WTC11 (cell line): ENCODE results near the gene CLDN6. TPM values are rescaled to one million over a fixed set of nuclear protein-coding genes. Genes with fewer than 3 reads are reported as not detected.
A peak's percentile ranks its signal among the peaks of the same experiment; 100 is the strongest.

Experiments used
- ARID4B ChIP-seq: sonication (generic); formaldehyde crosslinking; IDR thresholded peaks from 2 replicates; pipeline ENCODE4 v1.8.0; 2023; ENCODE audit warnings: missing genetic modification reagents, mild to moderate bottlenecking, borderline replicate concordance
- ATF1 ChIP-seq: sonication (generic); formaldehyde crosslinking; IDR thresholded peaks from 2 replicates; pipeline ENCODE4 v1.8.1; 2023; ENCODE audit warnings: mild to moderate bottlenecking, moderate library complexity, missing genetic modification reagents
- ATF3 ChIP-seq: sonication (generic); formaldehyde crosslinking; conservative IDR thresholded peaks from 2 replicates; pipeline ENCODE4 v1.8.1; 2022; ENCODE audit warnings: mild to moderate bottlenecking, missing genetic modification reagents
- CTCF ChIP-seq: fragments of 200-600 bp; IDR thresholded peaks from 2 replicates; pipeline ENCODE4 v1.8.0; 2022; ENCODE audit warnings: antibody characterized with exemption
- E2F5 ChIP-seq: sonication (generic); formaldehyde crosslinking; IDR thresholded peaks from 2 replicates; pipeline ENCODE4 v1.8.1; 2022; ENCODE audit warnings: mild to moderate bottlenecking, moderate library complexity, missing genetic modification reagents
- EMX1 ChIP-seq: fragments of 250-450 bp; sonication (Bioruptor Pico); IDR thresholded peaks from 2 replicates; pipeline ENCODE4 v1.8.0; 2021; ENCODE audit warnings: mild to moderate bottlenecking
- ERG ChIP-seq: fragments of 250-450 bp; sonication (Bioruptor Pico); IDR thresholded peaks from 2 replicates; pipeline ENCODE4 v1.8.0; 2021; ENCODE audit warnings: mild to moderate bottlenecking
- ETV6 ChIP-seq: sonication (generic); formaldehyde crosslinking; IDR thresholded peaks from 2 replicates; pipeline ENCODE4 v1.8.1; 2022; ENCODE audit warnings: mild to moderate bottlenecking, missing genetic modification reagents
- HMGA2 ChIP-seq: fragments of 250-450 bp; sonication (Bioruptor Pico); IDR thresholded peaks from 2 replicates; pipeline ENCODE4 v1.4.0; 2021; ENCODE audit warnings: mild to moderate bottlenecking, moderate library complexity
- JAZF1 ChIP-seq: fragments of 250-450 bp; sonication (Bioruptor Pico); IDR thresholded peaks from 2 replicates; pipeline ENCODE4 v1.9.0; 2021; ENCODE audit warnings: moderate library complexity, mild to moderate bottlenecking, inconsistent platforms
- MXD4 ChIP-seq: fragments of 250-450 bp; sonication (Bioruptor Pico); IDR thresholded peaks from 2 replicates; pipeline ENCODE4 v1.8.0; 2021; ENCODE audit warnings: mild to moderate bottlenecking, moderate library complexity, borderline replicate concordance
- ZBTB21 ChIP-seq: sonication (generic); formaldehyde crosslinking; IDR thresholded peaks from 2 replicates; pipeline ENCODE4 v1.8.1; 2023; ENCODE audit warnings: mild to moderate bottlenecking, missing genetic modification reagents, borderline replicate concordance
- ZMAT4 ChIP-seq: fragments of 250-450 bp; sonication (Bioruptor Pico); IDR thresholded peaks from 2 replicates; pipeline ENCODE4 v1.9.0; 2021; ENCODE audit warnings: mild to moderate bottlenecking
- ZNF232 ChIP-seq: sonication (generic); formaldehyde crosslinking; IDR thresholded peaks from 2 replicates; pipeline ENCODE4 v1.8.0; 2022; ENCODE audit warnings: mild to moderate bottlenecking, missing genetic modification reagents
- ZNF396 ChIP-seq: fragments of 250-450 bp; sonication (Bioruptor Pico); IDR thresholded peaks from 2 replicates; pipeline ENCODE4 v1.8.0; 2021; ENCODE audit warnings: mild to moderate bottlenecking, moderate library complexity, borderline replicate concordance
- ZNF416 ChIP-seq: fragments of 250-450 bp; sonication (Bioruptor Pico); IDR thresholded peaks from 2 replicates; pipeline ENCODE4 v1.9.0; 2021; ENCODE audit warnings: mild to moderate bottlenecking, inconsistent platforms
- total RNA-seq: library from RNA; stranded (reverse); gene quantifications from 3 replicates; pipeline ENCODE4 v1.2.3, GENCODE V29; 2021

CLDN6 gene
- total RNA-seq, 1 experiment from 2014 or later: 746 TPM

- TF ChIP-seq ZNF416 (CRISPR knock-in tag) (no peak), ARID4B (peak; percentile 12; the same call in 1 of the 2 replicates), ZNF396 (CRISPR knock-in tag) (no peak), HMGA2 (CRISPR knock-in tag) (no peak), MXD4 (no peak), ERG (CRISPR knock-in tag) (peak; percentile 24; the same call in 1 of the 2 replicates), ZMAT4 (CRISPR knock-in tag) (no peak), ZBTB21 (CRISPR knock-in tag) (no peak), ATF1 (CRISPR knock-in tag) (no peak; the same call in 1 of the 2 replicates), JAZF1 (CRISPR knock-in tag) (no peak), E2F5 (peak; percentile 60; the same call in 1 of the 2 replicates), EMX1 (peak; percentile 34; the same call in 1 of the 2 replicates), ZNF232 (no peak), ETV6 (peak; percentile 56; the same call in 1 of the 2 replicates), CTCF (0 out of 2 replicates have a peak, but pooled peaks have one; percentile 9), ATF3 (CRISPR knock-in tag) (no peak)
- TF ChIP-seq, all 79 proteins: peak for 17
Measured at GRCh38 chr16:2969545-2970521, 48.1 kb downstream of the CLDN6 start (continued).
